ENCODE data around the gene MFAP4.
"Not testable (repeated sequence)": the region's sequence is repeated elsewhere in the genome, so short reads cannot be mapped to it uniquely, and the experiment has no call there.

Gene MFAP4

DNA sequence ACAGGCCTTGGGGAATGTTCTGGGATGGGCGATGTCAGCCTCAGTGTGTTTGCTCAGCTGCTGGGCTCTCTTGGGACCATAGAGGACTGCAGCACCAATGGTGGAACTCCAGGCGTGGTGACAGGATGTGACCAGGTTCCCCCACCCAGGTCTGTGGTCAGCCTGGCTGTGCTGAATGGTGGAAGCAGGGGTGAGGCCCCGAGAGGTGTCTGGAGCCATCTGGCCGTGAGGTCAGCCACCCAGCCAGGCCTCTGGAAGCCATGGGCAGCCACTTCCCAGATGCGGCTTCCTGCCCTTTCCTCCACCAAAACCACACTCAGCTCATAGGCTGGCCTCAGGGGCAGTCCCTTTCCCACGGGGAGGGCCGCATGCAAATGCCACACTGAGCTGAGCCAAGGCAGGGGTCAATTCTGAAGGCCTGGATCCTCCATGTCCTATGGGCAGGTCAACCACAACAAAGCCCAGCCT is 16.5 kb downstream of the MFAP4 start:
- DNase-seq (ENCODE audit: low read depth in 2 of 2): peak in 1 of 2 donors; percentile 14

DNA sequence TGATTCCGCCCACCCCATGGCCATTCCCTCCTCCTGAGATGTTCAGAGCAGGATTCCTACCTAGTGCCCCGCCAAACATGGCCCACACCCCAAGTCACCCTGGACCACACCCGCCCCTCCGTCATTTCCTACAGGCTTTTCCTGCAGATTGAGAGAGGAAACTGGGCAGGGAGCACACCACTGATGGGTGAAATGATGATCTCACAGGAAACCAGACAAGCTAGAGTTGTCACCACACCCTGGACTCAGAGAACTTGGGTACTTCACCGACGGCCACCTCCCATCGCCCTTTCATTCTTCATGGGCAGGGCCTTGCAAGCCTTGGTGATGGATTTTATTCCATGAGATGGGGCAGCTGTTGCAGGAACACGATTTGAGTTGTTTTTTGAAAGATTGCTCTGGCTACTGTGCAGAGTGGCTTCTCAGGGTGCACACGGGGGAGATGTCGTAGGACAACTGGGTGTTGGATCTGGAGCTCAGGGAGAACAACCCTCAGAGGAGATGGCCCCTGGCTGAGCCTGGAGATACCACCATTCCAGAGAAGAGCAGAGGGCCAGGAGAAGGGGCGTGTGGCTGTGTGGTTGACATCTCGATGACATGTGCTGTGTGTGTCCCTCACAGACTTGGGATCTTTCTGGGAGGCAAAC is 17.0 kb downstream of the MFAP4 start:
- DNase-seq (ENCODE audit: low read depth in 2 of 2): no peak

DNA sequence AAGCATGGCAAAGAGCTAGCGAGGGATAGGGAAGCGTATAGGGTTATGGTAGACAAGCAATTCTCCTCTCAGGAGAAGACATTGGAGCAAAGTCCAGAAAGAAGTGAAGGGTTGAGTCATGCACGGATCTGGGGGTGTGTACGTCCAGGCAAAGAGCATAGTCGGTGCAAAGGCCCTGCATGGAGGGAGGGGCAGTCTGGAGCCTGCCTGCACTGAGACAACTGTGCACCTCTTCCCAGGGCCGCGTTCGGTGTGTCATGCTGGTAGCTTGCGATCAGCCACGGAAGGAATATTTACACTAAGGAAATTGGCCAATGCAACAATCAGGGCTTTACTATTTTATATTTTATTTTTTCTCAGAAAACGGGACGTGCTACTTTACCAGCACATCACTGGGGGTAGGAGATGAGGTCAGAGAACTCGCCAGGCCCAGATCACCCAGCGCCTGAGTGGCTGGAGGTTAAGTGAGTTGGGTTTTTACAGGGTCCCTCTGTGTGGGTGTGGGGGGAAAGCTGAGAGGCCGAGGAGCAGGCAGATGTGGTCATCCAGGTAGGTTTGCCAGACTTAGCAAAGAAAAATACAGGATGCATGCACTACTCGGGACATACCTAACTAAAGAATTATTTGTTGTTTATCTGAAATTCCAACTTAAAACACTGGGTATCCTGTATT is 17.7 kb downstream of the MFAP4 start:
- DNase-seq (ENCODE audit: low read depth in 2 of 2): no peak

DNA sequence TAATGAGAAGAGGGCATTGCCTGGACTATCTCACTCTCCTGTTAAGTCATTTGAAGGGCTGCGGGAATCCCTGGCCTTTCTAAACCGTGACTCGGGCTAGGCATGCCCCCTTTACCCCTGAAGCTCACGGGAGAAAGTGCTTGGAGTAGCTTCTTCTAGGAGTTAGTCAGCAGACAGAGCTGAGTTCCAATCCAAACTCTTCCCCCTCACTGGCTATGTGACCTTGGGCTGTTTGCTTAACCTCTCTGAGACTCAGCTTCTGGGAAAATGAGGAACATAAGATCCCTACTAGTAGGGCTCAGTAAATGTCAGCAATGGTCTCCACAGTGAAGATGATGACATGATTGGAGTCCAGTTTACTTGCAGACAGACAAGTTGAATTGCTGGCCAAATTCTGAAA is 18.8 kb downstream of the MFAP4 start:
- no peak for DNase-seq (ENCODE audit: low read depth in 2 of 2)

DNA sequence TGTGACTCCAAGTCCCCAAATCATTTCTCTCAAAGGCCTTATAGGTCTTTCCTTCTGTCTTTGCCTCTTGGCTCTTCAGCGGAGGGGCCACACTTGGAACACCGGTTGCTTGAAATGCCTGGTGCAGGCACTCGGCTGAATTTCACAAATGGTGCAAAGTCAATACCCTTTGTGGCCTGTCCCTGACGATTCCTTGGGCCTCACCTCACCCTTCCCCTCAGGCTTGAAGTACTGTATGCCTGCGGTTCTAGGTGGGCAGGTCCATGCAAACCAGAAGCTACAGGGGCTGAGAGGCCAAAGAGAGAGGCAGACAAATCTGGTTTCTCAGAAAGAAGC is 20.4 kb downstream of the MFAP4 start:
- no peak for DNase-seq (ENCODE audit: low read depth in 2 of 2)

DNA sequence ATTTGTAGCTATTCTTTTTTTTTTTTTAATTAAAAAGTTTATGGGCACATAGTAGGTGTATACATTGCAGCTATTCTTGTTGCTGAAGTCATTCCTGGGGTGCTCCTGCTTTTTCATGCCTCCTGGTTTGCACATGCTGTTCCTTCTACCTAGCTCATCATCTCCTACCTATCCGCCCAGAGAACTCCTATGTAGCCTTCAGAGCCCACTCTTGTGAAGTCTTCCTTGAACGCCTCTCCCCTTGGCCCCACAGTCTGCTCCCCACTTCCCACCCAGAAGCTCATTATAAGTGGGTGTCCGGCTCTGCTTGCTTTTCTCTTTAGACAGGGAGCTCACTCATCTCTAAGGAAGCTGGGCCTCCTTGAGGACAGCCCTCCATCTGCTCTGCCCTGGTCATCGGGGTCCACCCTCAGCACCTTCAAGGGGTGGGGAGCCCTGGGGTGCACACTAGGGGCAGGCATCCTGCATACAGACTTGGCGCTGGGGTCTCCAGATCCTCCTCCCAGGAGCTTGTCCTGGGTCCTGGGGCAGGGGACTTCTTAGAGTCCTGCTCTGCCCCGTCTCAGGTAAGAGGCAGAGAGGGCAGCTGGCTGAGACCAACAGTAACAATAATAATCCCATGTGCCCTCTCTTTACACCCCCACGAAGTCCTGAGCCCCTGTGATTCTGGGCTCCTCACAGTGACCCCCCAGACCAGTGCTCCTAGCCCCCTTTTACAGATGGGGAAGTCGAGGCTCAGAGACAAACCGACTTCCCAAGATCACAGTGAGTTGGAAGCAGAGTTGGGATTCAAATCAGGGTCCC is 21.0 kb downstream of the MFAP4 start:
- DNase-seq (ENCODE audit: low read depth in 2 of 2): no peak

DNA sequence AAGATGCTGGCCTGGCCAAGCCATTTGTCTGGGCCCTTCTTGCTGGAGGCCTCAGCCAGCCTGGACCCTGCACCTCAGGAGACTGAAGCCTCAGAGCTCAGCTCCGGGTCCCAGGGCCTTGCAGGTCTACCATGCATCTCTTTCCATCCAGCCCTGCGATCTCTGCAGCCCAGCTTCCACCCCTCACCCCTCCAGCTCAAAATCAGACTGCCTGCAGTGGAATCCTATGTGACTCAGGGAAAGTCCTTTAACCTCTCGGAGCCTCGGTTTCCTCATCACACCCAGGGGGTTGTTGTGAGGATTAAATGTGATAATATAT is 21.5 kb downstream of the MFAP4 start:
- no peak for DNase-seq (ENCODE audit: low read depth in 2 of 2)

DNA sequence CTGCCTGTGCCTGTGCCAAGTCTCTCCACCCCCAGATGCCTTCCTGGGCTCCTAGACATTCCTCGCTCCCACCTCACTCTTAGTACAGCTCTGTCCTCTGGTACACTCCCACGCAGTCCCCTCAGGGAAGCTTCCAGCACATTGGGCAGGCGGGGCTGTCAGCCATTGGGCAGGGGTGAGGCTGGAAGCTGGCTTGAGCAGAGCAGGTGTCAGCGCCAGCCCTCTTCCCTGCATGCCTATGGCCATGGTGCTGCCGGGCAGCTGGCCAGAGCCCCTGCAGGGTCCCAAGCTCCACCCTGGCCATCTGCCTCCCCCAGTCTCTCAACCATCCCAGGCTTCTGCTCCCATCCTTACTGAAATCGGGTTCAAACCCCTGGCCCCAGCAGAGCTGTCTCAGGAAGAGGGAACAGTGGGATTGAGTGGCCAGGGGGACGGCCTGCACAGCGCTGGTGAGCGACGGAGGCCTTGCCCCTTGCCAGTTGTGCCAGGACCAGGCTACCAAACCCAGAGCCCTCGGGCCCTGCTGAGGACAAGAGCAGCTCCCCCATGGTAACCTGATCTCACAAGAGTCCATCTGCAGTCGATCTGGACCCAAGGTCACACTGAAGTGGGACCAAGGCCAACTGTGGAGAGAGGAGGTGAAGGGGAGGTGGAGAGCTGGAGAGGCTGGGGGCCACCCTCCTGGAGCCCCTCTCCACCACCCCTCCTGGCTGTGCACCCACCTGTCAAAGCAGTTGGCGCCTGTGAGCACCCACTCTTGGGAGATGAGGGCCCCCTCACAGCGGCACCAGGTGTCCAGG is 22.1 kb downstream of the MFAP4 start:
- DNase-seq (ENCODE audit: low read depth in 2 of 2): no peak

DNA sequence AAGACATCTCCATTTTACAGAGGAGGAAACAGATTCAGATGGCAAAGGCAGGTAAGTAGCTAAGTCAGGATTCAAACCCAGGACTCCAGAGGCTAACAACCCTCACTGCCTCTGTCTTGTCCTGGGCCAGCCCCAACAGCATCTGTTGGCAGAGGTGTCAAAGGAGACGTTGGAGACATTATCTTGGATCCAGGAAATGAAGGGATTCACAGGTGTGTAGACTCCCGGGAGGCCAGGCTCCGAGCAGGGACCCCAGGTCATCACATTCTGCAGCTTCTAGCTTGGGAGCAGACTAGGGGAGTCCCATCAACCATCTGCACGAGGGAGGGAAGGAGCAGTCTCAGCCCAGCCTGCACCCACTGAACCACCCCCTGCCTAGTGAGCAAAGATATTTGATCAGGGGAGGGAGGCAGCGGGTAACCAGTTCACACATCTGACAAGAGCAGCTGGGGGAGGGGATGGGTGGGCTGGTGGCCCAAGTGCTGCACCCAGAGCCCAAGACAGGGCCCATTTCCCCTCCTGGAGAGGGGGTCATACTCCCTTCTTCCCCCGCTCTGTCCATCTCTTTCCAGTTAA is 23.4 kb downstream of the MFAP4 start:
- no peak for DNase-seq (ENCODE audit: low read depth in 2 of 2)

DNA sequence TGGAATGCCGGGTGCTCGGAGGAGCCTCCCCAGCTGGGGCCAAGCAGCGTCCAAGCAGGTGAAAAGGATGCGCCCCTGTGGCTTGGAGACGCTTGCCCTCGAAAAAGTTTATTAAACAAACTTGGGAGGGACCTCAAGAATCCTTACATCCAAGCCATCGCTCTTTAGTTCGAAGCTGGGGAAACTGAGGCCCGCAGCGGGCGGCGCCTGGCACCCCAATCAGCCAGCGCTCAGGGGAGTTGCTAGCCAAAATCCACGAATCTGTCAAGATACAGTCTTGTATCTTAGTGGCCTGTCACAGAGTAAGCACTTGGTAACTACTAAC is 23.9 kb downstream of the MFAP4 start:
- DNase-seq (ENCODE audit: low read depth in 2 of 2): no peak

DNA sequence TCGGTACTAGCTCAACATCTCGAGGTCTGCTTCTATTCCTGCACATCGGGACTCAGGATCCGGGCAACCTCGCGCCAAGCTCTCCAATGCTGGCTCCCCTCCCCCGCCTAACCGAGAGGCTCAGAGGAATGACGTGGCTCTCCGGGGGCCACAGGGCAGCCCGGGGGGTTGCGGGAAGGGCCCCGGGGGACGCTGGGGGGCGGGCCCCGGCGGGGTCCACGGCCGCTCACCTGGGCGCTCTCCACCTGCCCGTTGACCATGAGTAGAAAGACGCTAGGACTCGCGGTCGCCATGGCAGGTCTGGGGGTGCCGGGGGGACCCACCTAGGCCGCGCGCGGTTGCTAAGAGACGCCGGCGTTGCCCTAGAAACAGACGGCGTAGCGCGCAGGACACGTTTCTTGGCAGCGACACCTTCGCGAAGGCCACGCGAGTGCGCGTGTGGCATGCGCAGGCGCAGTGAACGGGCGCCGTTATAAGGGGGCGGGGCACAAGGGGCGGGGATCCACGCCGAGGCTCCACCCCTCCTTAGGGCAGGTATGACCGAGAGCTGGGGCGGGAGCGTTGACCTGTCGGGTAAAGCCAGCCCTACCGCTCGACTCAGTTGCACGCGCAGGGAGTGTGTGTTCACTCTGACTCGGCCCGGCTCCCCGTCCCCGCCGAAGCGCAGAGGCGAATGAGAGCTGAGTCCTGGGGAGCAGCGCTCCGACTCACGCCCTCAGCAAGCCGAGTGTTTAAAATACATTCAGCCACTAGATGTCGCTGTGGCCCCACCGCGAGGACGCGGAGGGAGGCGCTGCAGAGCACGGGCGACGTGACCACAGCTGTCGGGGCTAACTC is 24.5 kb downstream of the MFAP4 start, which contains the start of gene B9D1:
Gene B9D1 (minus strand): TSS at position 447 of the 837 bp plus-strand sequence. CDS start 154 bp downstream, at position 293.
- peak; percentile 81 to 82 for DNase-seq (ENCODE audit: low read depth in 2 of 2)

DNA sequence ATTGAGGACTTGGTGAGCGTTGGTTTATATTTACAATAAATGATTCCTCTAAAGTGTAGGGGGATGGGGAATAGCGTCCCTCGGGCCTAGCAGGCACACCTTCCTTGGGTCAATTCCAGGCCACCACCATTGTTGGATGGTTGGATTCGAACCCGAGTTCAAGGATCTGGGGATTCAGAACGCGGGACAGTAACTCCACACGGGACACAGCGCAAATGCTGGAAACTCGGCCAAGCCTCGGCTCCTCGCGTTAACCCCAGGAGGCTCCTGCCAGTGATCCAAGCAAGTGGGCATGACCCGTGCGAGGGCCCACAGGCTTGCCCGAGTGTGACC is 25.1 kb downstream of the MFAP4 start:
- DNase-seq (ENCODE audit: low read depth in 2 of 2): no peak

DNA sequence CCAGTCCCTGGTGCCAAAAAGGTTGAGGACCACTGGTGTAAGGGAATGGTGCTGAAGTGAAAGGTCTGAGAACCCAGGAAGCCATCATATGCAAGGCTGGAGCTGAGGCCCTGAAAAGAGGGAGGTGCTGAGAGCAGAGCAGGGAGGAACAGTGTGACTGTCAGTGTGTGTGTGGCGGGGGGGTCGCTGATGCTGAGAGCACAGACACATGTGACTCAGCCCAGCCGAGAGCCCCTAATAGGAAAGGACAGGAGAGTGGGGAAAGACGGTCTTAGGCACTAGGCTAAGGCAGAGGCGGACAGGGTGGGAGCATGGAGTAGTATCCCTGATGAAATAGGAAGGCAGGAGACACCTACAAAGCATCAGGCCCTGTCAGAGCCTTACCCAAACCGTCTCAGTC is 25.7 kb downstream of the MFAP4 start:
- no peak for DNase-seq (ENCODE audit: low read depth in 2 of 2)

DNA sequence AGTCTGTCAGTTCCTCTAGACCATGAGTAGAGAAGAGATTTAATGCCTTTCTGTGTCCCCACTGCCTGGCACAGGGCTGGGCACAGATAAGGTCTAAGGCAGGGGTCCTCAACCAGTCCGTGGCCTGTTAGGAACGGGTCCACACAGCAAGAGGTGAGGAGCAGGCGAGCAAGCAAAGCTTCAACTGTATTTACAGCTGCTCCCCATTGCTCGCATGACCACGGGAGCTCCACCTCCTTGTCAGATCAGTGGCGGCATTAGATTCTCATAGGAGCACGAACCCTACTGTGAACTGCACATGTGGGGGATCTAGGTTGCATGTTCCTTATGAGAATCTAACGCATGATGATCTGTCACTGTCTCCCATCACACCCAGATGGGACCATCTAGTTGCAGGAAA is 26.2 kb downstream of the MFAP4 start:
- DNase-seq (ENCODE audit: low read depth in 2 of 2): no peak

DNA sequence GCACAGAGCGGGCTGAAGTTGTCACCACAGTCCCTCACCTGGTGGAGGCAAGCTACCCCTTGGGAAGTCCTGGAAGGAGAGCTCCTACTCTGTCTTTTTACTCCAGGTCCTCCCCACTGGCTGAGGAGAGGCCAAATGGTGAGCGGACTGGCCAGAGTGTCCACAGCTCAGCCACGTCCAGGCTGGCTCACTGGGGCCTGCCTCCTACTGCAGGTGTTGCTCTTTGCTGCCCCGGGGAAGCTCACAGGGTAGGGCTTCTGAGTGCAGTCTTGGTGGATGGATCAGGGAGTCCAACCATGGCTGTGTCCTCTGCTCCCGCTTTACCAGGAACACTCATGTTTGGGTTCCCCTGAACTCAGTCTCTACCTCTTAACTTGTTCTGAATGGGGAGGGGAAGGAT is 27.1 kb downstream of the MFAP4 start:
- no peak for DNase-seq (ENCODE audit: low read depth in 2 of 2)

DNA sequence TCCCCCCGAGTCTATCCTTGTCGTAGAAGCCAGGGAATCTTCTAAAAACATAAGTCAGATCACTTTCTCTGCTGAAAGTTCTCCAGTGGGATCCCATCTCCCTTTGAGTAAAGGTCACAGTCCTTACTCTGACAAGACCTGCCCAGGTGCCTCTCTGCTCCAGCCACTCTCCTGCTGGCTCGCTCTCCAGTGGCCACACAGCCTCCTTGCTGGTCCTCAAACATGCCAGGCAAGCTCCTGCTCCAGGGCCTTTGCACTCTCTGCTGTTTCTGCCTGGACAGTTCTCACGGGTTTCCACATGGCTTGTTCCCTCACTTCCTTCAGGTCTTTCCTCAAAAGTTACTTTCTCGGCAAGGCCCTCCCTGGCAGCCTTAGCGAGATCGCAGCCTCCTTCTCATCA is 27.8 kb downstream of the MFAP4 start:
- no peak for DNase-seq (ENCODE audit: low read depth in 2 of 2)

DNA sequence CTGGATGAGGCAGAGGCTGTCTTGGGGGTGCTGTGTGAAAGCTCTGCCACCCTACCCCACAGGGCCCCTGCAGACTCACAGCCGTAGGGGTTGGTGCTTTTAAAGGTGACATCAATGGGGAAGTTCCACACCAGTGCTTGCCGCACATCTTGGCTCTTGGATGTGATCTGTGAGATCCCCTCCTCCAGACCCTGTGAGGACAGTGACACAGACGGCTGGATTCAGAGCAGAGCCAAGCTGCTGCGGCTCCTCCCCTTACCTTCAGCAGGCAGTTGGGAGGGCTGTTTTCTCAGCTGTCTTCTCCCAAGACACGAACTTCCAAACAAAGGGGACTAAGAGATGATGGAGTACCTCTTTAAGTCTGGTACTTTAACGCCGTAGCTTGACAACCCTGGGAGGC is 29.2 kb downstream of the MFAP4 start:
- DNase-seq (ENCODE audit: low read depth in 2 of 2): no peak

DNA sequence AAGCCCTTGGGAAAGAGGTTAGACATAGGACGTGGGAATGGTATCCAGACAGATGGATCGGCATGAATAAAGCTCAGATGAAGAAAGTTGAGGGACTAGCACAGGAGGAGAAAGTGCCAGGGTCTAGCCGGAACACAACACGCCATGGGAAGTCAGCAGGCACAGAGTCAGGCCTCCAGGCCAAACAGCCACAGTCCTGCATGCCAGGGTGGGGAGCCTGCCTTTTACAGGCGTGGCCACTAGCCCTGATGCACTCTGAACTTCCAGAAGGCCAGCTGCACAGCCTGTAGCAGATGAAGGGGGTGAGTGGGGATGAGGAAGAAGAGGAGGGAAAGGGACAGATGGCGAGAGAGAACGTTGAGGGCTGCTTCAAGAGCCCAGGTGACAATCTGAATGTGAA is 29.6 kb downstream of the MFAP4 start:
- DNase-seq (ENCODE audit: low read depth in 2 of 2): no peak

DNA sequence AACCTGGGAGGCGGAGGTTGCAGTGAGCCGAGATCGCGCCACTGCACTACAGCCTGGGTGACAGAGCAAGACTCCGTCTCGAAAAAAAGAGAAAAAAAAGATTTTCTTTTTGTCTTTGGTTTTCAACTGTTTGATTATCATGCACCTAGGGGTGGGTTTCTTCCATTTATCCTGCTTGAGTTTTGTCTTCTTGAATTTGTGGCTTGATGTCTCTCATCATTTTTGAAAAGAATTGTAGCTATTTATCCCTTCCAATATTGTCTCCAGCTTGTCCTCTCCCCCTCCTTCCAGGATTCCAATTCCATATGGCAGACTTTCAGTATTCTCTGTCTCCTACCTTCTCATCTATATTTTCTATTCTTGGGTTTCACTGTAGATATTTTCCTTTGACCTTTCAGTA is 32.2 kb downstream of the MFAP4 start:
- no peak for DNase-seq (ENCODE audit: low read depth in 2 of 2)

DNA sequence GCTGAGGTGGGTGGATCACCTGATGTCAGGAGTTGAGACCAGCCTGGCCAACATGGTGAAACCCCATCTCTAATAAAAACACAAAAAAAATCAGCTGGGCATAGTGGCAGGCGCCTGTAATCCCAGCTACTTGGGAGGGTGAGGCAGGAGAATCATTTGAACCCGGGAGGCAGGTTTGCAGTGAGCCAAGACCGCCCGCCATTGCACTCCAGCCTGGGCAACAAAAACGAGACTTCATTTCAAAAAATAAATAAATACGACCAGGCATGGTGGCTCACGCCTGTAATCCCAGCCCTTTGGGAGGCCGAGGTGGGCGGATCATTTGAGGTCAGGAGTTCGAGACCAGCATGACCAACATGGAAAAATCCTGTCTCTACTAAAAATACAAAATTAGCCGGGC is 33.6 kb downstream of the MFAP4 start:
- not testable (repeated sequence) for DNase-seq (ENCODE audit: low read depth in 2 of 2)

DNA sequence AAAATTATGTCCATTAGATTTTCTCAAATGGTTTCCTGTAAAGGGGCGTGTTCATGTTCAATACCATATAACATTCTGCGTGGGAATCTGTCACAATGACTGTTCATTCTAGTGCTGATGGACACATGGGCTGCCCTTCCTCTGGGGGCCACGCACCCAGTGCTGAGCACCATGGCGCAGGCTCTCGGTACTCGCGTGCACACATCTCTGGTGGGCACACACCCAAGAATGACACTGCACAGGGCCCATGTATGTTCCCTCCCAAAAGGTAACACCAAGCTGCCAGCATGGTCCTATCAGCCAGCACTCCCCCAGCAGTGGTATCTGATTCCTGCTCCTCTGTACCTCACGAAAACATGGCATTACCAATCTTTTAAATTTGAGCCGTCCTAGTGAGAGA is 38.2 kb downstream of the MFAP4 start:
- no peak for DNase-seq (ENCODE audit: low read depth in 2 of 2)
